ENCODE data around the gene A2M.

- no peak for TF ChIP-seq CTCF (conservative IDR thresholded peaks at IDR 0.05)
- no peak for TF ChIP-seq EZH2 (IDR thresholded peaks at IDR 0.05; ENCODE audit: low read depth)
Observed at GRCh38 chr12:9107542-9107873, 8.2 kb downstream of the A2M start.

All from PC-9 (cell line).